Choroid plexus epithelial cell (primary cell): ENCODE data around the gene NLRP6.
"Not testable (repeated sequence)": the region's sequence is repeated elsewhere in the genome, so short reads cannot be mapped to it uniquely, and the experiment has no call there.

Source experiments
- DNase-seq: peaks from one replicate; pipeline ENCODE4 v3.0.0-alpha.2; 2010; ENCODE audit warnings: low read depth
- H3K4me3 ChIP-seq: 2 replicates; pipeline ENCODE4 v1.5.1; 2011; ENCODE audit warnings: low read depth, mild to moderate bottlenecking, control low read depth, low read length, moderate library complexity
- TF ChIP-seq, protein P1 (sequence below): conservative IDR thresholded peaks from 2 replicates; pipeline ENCODE4 v1.5.1; 2011; ENCODE audit warnings: low read depth, mild to moderate bottlenecking, control low read depth, inconsistent platforms, low read length, moderate library complexity

Gene NLRP6

DNA sequence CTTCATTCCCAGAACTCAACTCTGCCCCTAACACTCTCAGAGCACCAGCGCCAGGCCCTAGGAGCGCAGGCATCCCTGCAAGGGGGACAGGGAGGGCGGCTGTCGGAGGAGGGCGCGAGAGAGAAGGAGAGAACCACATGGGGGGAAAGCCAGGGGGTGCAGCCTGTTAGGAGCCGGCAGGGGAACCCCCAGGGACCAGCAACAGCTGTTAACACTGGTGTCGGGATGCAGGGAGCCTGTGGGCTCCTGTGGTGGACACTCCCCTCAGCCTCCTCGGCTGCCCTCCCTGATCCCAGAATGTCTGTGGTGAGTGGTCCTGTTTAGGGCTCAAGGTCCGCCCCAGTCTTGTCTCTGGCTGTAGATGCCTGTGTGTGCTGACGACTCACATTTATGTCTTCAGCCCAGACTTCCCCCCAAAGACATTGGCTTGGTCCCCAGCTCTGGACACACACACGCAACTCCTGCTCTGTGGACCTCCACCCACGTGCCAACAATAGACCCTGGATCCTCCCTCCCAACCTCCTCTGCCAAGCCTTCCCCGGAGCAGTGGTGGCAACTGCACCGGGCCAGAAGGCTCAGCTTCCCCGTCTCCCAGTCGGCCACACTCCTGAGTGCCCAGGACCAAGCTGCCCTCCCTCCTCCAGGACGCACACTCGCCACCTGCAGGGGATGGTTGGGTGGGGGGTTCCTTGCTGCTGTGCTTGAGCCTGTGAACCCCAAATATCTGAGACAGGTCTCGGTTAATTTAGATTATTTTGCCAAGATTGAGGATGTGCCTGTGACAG lies 21.9 kb downstream of the NLRP6 start:
- TF ChIP-seq, protein P1, sequence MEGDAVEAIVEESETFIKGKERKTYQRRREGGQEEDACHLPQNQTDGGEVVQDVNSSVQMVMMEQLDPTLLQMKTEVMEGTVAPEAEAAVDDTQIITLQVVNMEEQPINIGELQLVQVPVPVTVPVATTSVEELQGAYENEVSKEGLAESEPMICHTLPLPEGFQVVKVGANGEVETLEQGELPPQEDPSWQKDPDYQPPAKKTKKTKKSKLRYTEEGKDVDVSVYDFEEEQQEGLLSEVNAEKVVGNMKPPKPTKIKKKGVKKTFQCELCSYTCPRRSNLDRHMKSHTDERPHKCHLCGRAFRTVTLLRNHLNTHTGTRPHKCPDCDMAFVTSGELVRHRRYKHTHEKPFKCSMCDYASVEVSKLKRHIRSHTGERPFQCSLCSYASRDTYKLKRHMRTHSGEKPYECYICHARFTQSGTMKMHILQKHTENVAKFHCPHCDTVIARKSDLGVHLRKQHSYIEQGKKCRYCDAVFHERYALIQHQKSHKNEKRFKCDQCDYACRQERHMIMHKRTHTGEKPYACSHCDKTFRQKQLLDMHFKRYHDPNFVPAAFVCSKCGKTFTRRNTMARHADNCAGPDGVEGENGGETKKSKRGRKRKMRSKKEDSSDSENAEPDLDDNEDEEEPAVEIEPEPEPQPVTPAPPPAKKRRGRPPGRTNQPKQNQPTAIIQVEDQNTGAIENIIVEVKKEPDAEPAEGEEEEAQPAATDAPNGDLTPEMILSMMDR, result peak; percentile 38
- no peak overlapping the region for H3K4me3 ChIP-seq
- peak; percentile 20 for DNase-seq

GRCh38 chr11:303363-303762 lies 25.2 kb downstream of the NLRP6 start:
- TF ChIP-seq, protein P1, result no peak
- no peak overlapping the region for H3K4me3 ChIP-seq
- no peak for DNase-seq

DNA sequence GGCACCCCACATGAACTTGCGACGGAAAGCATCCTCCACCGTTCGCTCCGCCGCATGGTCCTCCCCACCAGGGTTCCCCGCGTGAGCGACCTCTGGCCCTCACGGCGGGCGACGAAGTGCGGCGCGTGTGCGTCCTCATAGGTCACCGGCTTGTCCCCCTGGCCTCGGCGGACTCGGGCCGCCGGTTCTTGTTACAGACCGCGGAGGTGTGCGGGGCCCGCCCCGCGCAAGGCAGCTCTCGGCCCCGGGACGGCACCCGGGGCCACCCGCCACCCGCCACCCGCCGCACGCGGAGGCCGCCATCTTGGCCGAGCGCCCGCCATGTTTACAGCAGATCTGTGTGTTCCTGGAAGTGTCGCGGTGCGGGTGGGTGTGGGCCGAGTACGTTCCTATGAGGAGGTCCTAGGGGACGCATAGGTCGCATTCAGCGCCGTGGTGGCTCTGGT lies 25.9 kb downstream of the NLRP6 start:
- H3K4me3 ChIP-seq, result no peak overlapping the region
- TF ChIP-seq, protein P1, result no peak
- DNase-seq, result no peak

DNA sequence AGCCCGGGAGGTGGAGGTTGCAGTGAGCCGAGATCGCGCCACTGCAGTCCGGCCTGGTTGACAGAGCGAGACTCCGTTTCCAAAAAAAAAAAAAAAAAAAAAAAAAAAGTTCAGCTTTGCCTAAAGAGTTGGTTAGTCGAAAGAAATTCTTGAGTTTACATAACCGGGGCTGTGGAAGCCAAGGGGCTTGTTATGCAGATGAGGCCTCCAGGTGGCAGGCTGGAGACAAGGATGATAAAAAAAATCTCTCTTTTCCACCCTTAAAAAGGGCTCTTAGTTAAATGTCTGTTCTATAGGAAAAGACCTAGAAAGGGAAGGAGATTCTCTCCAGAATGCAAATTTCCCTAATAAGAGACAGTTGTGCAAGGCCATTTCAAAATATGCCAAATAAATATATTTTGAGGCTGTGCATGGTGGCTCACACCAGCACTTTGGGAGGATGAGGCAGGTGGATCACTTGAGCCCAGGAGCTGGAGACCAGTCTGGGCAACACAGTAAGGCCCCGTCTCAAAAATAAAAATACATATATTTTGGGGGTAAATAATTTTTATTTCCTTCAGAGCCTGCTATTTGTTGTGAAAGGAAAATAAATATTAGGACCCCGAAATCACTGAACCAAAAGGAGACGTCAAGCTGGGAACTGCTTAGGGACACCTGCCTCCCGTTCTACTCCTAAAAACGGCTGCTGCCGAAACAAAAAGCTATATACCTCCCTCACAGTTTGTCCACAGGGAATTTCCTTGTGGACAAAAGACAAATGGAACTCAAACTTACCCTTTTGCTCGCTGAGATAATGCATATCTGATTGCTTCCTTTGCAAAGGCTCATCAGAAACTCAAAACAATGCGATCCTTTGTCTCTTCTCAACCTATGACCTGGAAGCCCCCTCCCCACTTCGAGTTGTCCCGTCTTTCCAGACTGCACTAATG lies 27.0 kb downstream of the NLRP6 start:
- TF ChIP-seq, protein P1, result peak; percentile 78
- peak; percentile 90 for DNase-seq
- no peak overlapping the region for H3K4me3 ChIP-seq

DNA sequence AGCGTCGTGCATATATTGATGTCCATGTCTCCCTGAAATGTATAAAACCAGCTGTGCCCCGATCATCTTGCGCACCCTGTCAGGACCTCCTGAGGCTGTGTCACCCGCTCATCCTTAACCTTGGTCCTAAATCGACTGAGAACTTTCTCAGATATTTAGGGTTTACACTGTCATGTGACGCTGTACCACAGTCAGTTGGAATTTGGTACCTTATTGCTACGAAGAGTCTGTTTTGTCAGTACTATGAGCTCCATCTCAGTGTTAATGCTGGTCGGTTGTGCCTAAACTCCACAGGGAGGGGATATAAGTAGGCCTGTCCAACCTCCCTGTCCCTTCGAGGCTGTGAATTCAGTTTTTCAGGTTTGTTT lies 27.6 kb downstream of the NLRP6 start:
- no peak for DNase-seq
- H3K4me3 ChIP-seq, result no peak overlapping the region
- TF ChIP-seq, protein P1, result no peak

- no peak for DNase-seq
These were observed 28.6 kb downstream of the NLRP6 start for GRCh38 chr11:306645-307371.

DNA sequence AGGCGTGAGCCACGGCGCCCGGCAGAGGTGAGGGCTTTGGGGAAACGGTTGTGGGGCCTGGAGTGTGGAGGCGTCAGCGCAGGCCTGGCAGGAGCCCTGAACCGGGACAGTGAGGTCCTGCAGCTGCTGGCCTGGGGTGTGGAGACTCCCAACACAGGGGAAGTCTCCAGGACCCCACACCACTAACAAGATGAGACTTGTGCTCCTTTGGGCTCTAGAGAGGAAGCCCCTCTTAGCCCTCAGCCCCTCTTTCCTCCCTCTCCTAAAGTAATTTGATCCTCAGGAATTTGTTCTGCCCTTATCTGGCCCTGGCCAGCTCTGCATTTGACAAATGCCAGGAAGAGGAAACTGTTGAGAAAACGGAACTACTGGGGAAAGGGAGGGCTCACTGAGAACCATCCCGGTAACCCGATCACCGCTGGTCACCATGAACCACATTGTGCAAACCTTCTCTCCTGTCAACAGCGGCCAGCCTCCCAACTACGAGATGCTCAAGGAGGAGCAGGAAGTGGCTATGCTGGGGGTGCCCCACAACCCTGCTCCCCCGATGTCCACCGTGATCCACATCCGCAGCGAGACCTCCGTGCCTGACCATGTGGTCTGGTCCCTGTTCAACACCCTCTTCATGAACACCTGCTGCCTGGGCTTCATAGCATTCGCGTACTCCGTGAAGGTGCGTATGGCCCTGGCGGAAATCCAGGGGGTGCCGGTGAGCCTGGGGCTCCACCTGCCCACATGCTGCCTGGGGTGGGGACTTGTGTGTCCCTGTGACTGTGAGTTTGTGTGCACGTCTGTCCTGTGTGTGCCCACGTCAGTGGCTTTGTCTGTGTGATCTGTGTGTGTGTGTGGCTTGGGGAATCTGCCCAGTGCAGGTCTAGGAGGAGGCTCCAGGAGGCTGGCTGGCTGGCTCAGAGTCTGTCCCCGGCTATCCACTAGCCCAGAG lies 29.8 kb downstream of the NLRP6 start, which contains the start of gene IFITM2:
TSS of gene IFITM2 (plus strand) at position 51 of the 943 bp plus-strand sequence. CDS start at position 428, 377 bp downstream.
- H3K4me3 ChIP-seq, result peak within 1 kb of the TSS; percentile 66

More at GRCh38 chr11:306645-307371, 28.6 kb downstream of the NLRP6 start:
- no peak overlapping the region for H3K4me3 ChIP-seq
- TF ChIP-seq, protein P1, result no peak

DNA sequence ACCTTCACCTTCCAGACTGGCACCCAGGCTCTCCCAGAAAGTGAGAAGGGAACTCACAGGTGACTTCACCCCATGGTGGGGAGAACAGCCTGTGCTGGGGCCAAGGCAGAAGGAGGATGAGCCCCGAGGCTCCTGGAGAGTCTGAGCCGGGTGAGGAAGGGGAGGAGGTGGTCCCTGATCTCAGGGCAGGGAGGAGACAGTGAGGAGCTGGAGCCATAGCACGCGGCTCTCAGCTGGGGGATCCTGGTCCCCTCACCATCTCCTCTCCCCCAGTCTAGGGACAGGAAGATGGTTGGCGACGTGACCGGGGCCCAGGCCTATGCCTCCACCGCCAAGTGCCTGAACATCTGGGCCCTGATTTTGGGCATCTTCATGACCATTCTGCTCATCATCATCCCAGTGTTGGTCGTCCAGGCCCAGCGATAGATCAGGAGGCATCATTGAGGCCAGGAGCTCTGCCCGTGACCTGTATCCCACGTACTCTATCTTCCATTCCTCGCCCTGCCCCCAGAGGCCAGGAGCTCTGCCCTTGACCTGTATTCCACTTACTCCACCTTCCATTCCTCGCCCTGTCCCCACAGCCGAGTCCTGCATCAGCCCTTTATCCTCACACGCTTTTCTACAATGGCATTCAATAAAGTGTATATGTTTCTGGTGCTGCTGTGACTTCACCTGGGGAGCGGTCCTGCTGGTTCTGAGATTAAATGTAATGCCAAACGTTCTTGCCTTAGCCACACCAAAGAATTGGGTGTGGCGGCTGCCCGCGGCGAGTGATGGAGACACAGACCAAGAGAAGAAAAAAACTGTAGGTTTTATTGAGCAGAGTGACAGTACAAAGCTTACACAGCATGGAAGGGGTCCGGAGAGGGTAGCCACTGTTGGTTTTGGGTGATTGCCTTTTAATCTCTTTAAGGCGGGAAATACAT lies 30.8 kb downstream of the NLRP6 start:
- not testable (repeated sequence) for DNase-seq

More for the DNA sequence above, 29.8 kb downstream of the NLRP6 start, which contains the start of gene IFITM2:
- DNase-seq, result peak; percentile 84

More for the DNA sequence above, 30.8 kb downstream of the NLRP6 start:
- H3K4me3 ChIP-seq, result peak overlapping the region; percentile 55
